Measurements from ENCODE around the gene ZNF784.

The ZNF784 gene

DNA sequence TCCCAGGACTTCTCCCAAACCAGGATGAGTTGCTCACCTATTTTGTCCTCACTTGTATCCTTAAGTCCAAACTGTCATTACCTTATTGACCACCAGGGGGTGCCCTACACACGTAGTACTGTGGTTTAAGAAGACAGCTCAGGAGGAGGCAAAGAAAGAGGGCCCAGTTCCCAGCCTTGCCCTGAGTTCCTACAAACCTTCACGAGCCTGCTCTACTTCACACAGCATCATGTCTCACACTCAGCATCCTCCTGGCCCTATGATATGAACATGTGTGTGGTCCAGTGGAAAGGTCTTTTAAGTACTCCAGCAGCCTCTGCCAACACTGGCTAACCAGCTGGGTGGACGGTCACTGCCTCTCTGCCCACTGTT is 8.1 kb upstream of the ZNF784 start:
- Histone ChIP-seq H3K27me3 (replicated peaks in 2 of 5; ENCODE audit: control insufficient read depth in 4 of 5, insufficient read depth in 5 of 5, low read length in 4 of 5) (no peaks in the 10 kb centered on the region), H3K36me3 (ENCODE audit: control insufficient read depth in 4 of 4, insufficient read depth in 4 of 4, low read length in 3 of 4) (no peaks in the 10 kb centered on the region), H3K27ac (ENCODE audit: insufficient read depth in 1 of 2, low read depth in 1 of 2, low read length in 2 of 2, poor library complexity in 1 of 2, severe bottlenecking in 2 of 2) (no peak overlapping the region), H3K4me1 (ENCODE audit: control extremely low read depth in 1 of 4, control insufficient read depth in 4 of 4, insufficient read depth in 4 of 4, low read length in 3 of 4) (peaks cover 5 to 36% (median 27%) of the 10 kb centered on the region in 4 experiments), H3K4me3 (ENCODE audit: control insufficient read depth in 1 of 7, extremely low read depth in 1 of 7, insufficient read depth in 4 of 7, low read depth in 2 of 7, low read length in 6 of 7) (no peak overlapping the region), H3K9me3 (ENCODE audit: control extremely low read depth in 1 of 5, control insufficient read depth in 4 of 5, insufficient read depth in 2 of 5, low read depth in 1 of 5, low read length in 4 of 5) (no peaks in the 10 kb centered on the region)
- 100% methylated on average over 1 of the region's 3 CpGs for WGBS (ENCODE audit: insufficient coverage)
- ChIA-PET CTCF (interaction anchor here (1.0 to 12.5 kb wide), 19 partner anchors 7 to 452 kb away, joined by 3 to 128 read pairs (median 9); partner anchors contain the start of genes CCDC106, FIZ1, SYT5 and ZNF524), POLR2A (no interaction called here)
- DNase-seq, result peak; percentile 96 to 99 (median 97)

DNA sequence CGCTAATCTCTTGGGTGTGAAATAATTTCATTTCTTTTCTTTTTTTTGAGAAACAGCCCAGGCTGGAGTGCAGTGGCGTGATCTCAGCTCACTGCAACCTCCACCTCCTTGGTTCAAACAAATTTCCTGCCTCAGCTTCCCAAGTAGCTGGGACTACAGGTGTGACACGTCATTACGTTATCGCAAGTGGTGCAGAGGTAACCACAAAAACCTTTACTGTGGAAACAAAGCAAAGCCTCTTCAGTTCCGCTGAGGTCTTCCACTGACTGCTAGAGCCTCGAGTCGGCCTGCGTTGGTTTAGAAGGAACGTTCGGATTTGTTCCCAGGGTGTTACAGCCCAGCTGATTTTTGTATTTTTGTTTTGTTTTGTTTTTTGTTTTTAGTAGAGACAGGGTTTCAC is 2.0 kb upstream of the ZNF784 start:
- Histone ChIP-seq H3K36me3 (ENCODE audit: control insufficient read depth in 4 of 4, insufficient read depth in 4 of 4, low read length in 3 of 4) (peaks cover 0 to 6% (median under 1%) of the 10 kb centered on the region in 4 experiments), H3K27me3 (replicated peaks in 2 of 5; ENCODE audit: control insufficient read depth in 4 of 5, insufficient read depth in 5 of 5, low read length in 4 of 5) (no peaks in the 10 kb centered on the region), H3K27ac (ENCODE audit: insufficient read depth in 1 of 2, low read depth in 1 of 2, low read length in 2 of 2, poor library complexity in 1 of 2, severe bottlenecking in 2 of 2) (no peak overlapping the region), H3K4me1 (ENCODE audit: control extremely low read depth in 1 of 4, control insufficient read depth in 4 of 4, insufficient read depth in 4 of 4, low read length in 3 of 4) (peaks cover 0 to 13% (median 6%) of the 10 kb centered on the region in 4 experiments), H3K4me3 (ENCODE audit: control insufficient read depth in 1 of 7, extremely low read depth in 1 of 7, insufficient read depth in 4 of 7, low read depth in 2 of 7, low read length in 6 of 7) (no peak overlapping the region), H3K9me3 (ENCODE audit: control extremely low read depth in 1 of 5, control insufficient read depth in 4 of 5, insufficient read depth in 2 of 5, low read depth in 1 of 5, low read length in 4 of 5) (no peaks in the 10 kb centered on the region)
- ChIA-PET POLR2A (interaction anchor here (0.7 kb wide), 2 partner anchors 14 to 42 kb away, joined by 3 read pairs; no protein-coding TSS in a partner anchor), CTCF (interaction anchor here (0.7 to 7.5 kb wide), 10 partner anchors 8 to 486 kb away, joined by 3 to 53 read pairs (median 6); partner anchors contain the start of gene ZNF865)
- DNase-seq, result no peak
- 99% methylated on average over 11 of the region's 11 CpGs for WGBS (ENCODE audit: insufficient coverage)

DNA sequence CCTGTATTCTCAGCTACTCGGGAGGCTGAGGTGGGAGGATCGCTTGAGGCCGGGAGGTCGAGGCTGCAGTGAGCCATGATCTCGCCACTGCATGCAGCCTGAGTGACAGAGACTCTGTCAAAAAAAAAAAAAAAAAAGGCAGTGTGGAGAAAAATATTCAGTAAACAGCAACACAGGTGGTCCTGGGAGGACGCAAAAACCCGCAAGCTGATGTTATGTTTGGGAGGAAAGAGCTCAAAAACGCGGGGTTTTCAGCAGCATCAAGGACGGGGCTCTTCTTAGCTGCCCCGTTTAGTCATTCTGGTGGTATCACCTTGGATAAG is 599 bp upstream of the ZNF784 start:
- ChIA-PET POLR2A (interaction anchor here (0.6 kb wide), 2 partner anchors 59 to 118 kb away, joined by 3 to 4 read pairs; no protein-coding TSS in a partner anchor), CTCF (interaction anchor here (0.7 to 7.5 kb wide), 7 partner anchors 11 to 373 kb away, joined by 3 to 53 read pairs (median 5); partner anchors contain the start of gene ZNF865)
- Histone ChIP-seq H3K9me3 (ENCODE audit: control extremely low read depth in 1 of 5, control insufficient read depth in 4 of 5, insufficient read depth in 2 of 5, low read depth in 1 of 5, low read length in 4 of 5) (no peaks in the 10 kb centered on the region), H3K36me3 (ENCODE audit: control insufficient read depth in 4 of 4, insufficient read depth in 4 of 4, low read length in 3 of 4) (peaks cover 0 to 11% (median 4%) of the 10 kb centered on the region in 4 experiments), H3K4me3 (ENCODE audit: control insufficient read depth in 1 of 7, extremely low read depth in 1 of 7, insufficient read depth in 4 of 7, low read depth in 2 of 7, low read length in 6 of 7) (peak overlapping the region; percentile 20 to 88 (median 72)), H3K27ac (ENCODE audit: insufficient read depth in 1 of 2, low read depth in 1 of 2, low read length in 2 of 2, poor library complexity in 1 of 2, severe bottlenecking in 2 of 2) (peak overlapping the region in 1 of 2 experiments; percentile 92), H3K4me1 (ENCODE audit: control extremely low read depth in 1 of 4, control insufficient read depth in 4 of 4, insufficient read depth in 4 of 4, low read length in 3 of 4) (peaks cover 0 to 27% (median 20%) of the 10 kb centered on the region in 4 experiments), H3K27me3 (replicated peaks in 2 of 5; ENCODE audit: control insufficient read depth in 4 of 5, insufficient read depth in 5 of 5, low read length in 4 of 5) (no peaks in the 10 kb centered on the region)
- no peak for DNase-seq
- 42% methylated on average over 9 of the region's 11 CpGs for WGBS (ENCODE audit: insufficient coverage)

DNA sequence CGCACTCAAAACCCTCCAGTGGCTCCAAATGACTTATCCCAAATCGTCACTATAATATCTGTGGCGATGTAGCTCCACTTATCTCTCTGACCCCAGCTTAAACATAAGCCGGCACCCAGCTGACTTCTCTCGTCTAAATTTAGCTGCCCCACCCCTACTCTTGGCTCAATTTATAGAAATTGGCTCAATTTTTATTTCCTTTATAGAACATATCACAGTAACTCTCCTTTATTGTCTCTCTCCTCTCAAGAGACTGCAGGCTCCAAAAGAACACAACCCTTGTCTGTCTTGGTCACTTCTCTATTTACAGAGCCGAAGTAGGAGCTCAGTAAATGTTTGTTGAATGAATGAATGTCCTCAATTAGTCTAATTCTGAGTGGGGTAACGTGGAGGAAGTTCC is 805 bp downstream of the ZNF784 start:
- Histone ChIP-seq H3K36me3 (ENCODE audit: control insufficient read depth in 4 of 4, insufficient read depth in 4 of 4, low read length in 3 of 4) (peaks cover 0 to 11% (median 5%) of the 10 kb centered on the region in 4 experiments), H3K27ac (ENCODE audit: insufficient read depth in 1 of 2, low read depth in 1 of 2, low read length in 2 of 2, poor library complexity in 1 of 2, severe bottlenecking in 2 of 2) (no peak overlapping the region), H3K4me3 (ENCODE audit: control insufficient read depth in 1 of 7, extremely low read depth in 1 of 7, insufficient read depth in 4 of 7, low read depth in 2 of 7, low read length in 6 of 7) (peak overlapping the region in 3 of 7 experiments; percentile 36 to 62 (median 47)), H3K27me3 (replicated peaks in 2 of 5; ENCODE audit: control insufficient read depth in 4 of 5, insufficient read depth in 5 of 5, low read length in 4 of 5) (no peaks in the 10 kb centered on the region), H3K9me3 (ENCODE audit: control extremely low read depth in 1 of 5, control insufficient read depth in 4 of 5, insufficient read depth in 2 of 5, low read depth in 1 of 5, low read length in 4 of 5) (no peaks in the 10 kb centered on the region), H3K4me1 (ENCODE audit: control extremely low read depth in 1 of 4, control insufficient read depth in 4 of 4, insufficient read depth in 4 of 4, low read length in 3 of 4) (peaks cover 4 to 29% (median 21%) of the 10 kb centered on the region in 4 experiments)
- CTCF ChIA-PET, result interaction anchor here (2.2 to 7.5 kb wide), 2 partner anchors 12 to 17 kb away, joined by 13 to 53 read pairs; partner anchors contain the start of gene ZNF865
- WGBS (ENCODE audit: insufficient coverage), result 84% methylated on average over 5 of the region's 7 CpGs
- DNase-seq, result no peak
- POLR2A ChIA-PET, result no interaction called here

DNA sequence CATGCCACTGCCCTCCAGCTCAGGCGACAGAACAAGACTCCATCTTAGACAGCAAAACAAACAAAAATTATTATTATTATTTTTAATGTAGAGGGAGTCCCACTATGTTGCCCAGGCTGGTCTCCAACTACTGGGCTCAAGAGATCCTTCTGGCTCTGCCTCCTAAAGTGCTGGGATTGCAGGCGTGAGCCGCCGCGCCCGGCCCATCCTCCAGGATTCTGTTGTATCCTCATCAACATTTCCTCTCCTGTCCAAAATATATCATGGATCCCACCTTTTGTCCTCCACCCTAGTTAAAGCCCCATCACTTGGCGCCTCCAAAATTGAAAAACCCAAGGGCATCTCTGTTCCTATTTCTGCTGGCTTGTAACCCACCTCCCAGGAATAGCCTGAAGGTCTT is 1.2 kb downstream of the ZNF784 start:
- Histone ChIP-seq H3K27me3 (replicated peaks in 2 of 5; ENCODE audit: control insufficient read depth in 4 of 5, insufficient read depth in 5 of 5, low read length in 4 of 5) (no peaks in the 10 kb centered on the region), H3K36me3 (ENCODE audit: control insufficient read depth in 4 of 4, insufficient read depth in 4 of 4, low read length in 3 of 4) (peaks cover 0 to 11% (median 5%) of the 10 kb centered on the region in 4 experiments), H3K27ac (ENCODE audit: insufficient read depth in 1 of 2, low read depth in 1 of 2, low read length in 2 of 2, poor library complexity in 1 of 2, severe bottlenecking in 2 of 2) (no peak overlapping the region), H3K4me3 (ENCODE audit: control insufficient read depth in 1 of 7, extremely low read depth in 1 of 7, insufficient read depth in 4 of 7, low read depth in 2 of 7, low read length in 6 of 7) (no peak overlapping the region), H3K9me3 (ENCODE audit: control extremely low read depth in 1 of 5, control insufficient read depth in 4 of 5, insufficient read depth in 2 of 5, low read depth in 1 of 5, low read length in 4 of 5) (no peaks in the 10 kb centered on the region), H3K4me1 (ENCODE audit: control extremely low read depth in 1 of 4, control insufficient read depth in 4 of 4, insufficient read depth in 4 of 4, low read length in 3 of 4) (peaks cover 4 to 29% (median 21%) of the 10 kb centered on the region in 4 experiments)
- ChIA-PET CTCF (interaction anchor here (2.2 to 7.5 kb wide), 2 partner anchors 13 to 17 kb away, joined by 13 to 53 read pairs; partner anchors contain the start of gene ZNF865), POLR2A (no interaction called here)
- no peak for DNase-seq
- 97% methylated on average over 6 of the region's 7 CpGs for WGBS (ENCODE audit: insufficient coverage)

DNA sequence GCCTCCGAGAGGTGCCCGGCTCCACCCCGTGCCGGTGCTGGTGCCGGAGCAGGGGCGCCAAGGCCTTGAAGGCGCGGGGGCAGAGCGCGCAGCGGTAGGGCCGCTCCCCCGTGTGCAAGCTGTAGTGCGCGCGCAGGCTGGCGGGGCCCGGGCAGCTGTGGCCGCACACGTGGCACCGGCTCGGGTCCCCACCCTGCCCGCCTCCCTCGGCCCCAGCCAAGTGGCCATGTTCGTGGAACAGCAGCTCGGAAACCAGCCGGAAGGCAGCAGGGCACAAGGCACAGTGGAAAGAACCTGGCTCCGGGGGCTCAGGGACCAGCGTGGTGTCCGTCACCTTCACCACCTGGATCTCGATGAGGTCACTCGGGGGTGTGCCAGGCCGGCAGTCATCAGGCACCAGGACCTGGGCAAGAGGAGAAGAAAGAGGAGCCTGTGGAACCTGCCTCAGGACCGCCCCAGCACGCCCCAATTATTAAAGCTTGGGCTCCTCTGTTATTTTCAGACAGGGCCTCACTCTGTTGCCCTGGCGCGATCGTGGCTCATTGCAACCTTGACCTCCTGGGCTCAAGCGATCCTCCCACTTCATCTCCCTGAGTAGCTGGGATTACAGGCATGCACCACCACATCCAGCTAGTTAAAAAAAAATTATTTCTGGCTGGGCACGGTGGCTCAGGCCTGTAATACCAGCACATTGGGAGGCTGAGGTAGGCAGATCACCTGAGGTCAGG is 2.0 kb downstream of the ZNF784 start:
- ChIA-PET POLR2A (no interaction called here), CTCF (interaction anchor here (7.5 kb wide), 1 partner anchor 13 kb away, joined by 53 read pairs; no protein-coding TSS in a partner anchor)
- DNase-seq, result no peak
- Histone ChIP-seq H3K4me3 (ENCODE audit: control insufficient read depth in 1 of 7, extremely low read depth in 1 of 7, insufficient read depth in 4 of 7, low read depth in 2 of 7, low read length in 6 of 7) (no peak overlapping the region), H3K27me3 (replicated peaks in 2 of 5; ENCODE audit: control insufficient read depth in 4 of 5, insufficient read depth in 5 of 5, low read length in 4 of 5) (no peaks in the 10 kb centered on the region), H3K4me1 (ENCODE audit: control extremely low read depth in 1 of 4, control insufficient read depth in 4 of 4, insufficient read depth in 4 of 4, low read length in 3 of 4) (peaks cover 4 to 29% (median 21%) of the 10 kb centered on the region in 4 experiments), H3K36me3 (ENCODE audit: control insufficient read depth in 4 of 4, insufficient read depth in 4 of 4, low read length in 3 of 4) (peaks cover 0 to 15% (median 10%) of the 10 kb centered on the region in 4 experiments), H3K9me3 (ENCODE audit: control extremely low read depth in 1 of 5, control insufficient read depth in 4 of 5, insufficient read depth in 2 of 5, low read depth in 1 of 5, low read length in 4 of 5) (no peaks in the 10 kb centered on the region), H3K27ac (ENCODE audit: insufficient read depth in 1 of 2, low read depth in 1 of 2, low read length in 2 of 2, poor library complexity in 1 of 2, severe bottlenecking in 2 of 2) (no peak overlapping the region)
- WGBS (ENCODE audit: insufficient coverage), result 98% methylated on average over 35 of the region's 40 CpGs
